GM10248 (cell line): ENCODE results near the gene STUB1.
A peak's percentile ranks its signal among the peaks of the same experiment; 100 is the strongest.
"Not testable (repeated sequence)": the region's sequence is repeated elsewhere in the genome, so short reads cannot be mapped to it uniquely, and the experiment has no call there.

Source experiments
- CTCF ChIA-PET: fragments of 300-600 bp; sonication (Branson Sonifier 250); formaldehyde crosslinking; extraction: SDS; loops from one replicate; lab custom pipeline; 2021; ENCODE audit warnings: antibody characterized with exemption; lab: Yijun Ruan, JAX
- POLR2A ChIA-PET: fragments of 350-650 bp; sonication (Branson Sonifier 250); formaldehyde crosslinking; extraction: SDS; loops from one replicate; lab custom pipeline; 2020; ENCODE audit warnings: antibody characterized with exemption; lab: Yijun Ruan, JAX
- DNase-seq: peaks from one replicate; pipeline ENCODE4 v3.0.0; 2012; ENCODE audit errors: extremely low spot score
- CTCF ChIP-seq: IDR thresholded peaks from 2 replicates; pipeline ENCODE4 v1.5.1; 2012; ENCODE audit warnings: mild to moderate bottlenecking, low read depth; ENCODE audit errors: extremely low read depth, missing control alignments, control extremely low read depth

The STUB1 gene

GRCh38 chr16:712740-713250 is 32.6 kb downstream of the STUB1 start:
- CTCF ChIA-PET: interaction anchor here (0.7 to 8.3 kb wide), 20 partner anchors 10 to 484 kb away, joined by 3 to 169 read pairs (median 4); partner anchors contain the start of genes ANTKMT, CCDC78, CHTF18 and CIAO3
- not testable (repeated sequence) for DNase-seq
- peak; percentile 28 for TF ChIP-seq CTCF

GRCh38 chr16:714079-714478 is 33.9 kb downstream of the STUB1 start:
- ChIA-PET POLR2A (no interaction called here), CTCF (interaction anchor here (1.4 to 8.3 kb wide), 5 partner anchors 9 to 70 kb away, joined by 3 to 169 read pairs (median 6); partner anchors contain the start of genes ANTKMT, CCDC78, CHTF18 and CIAO3)
- no peak for TF ChIP-seq CTCF
- no peak for DNase-seq

More at GRCh38 chr16:712740-713250, 32.6 kb downstream of the STUB1 start:
- POLR2A ChIA-PET: not testable (repeated sequence)

DNA sequence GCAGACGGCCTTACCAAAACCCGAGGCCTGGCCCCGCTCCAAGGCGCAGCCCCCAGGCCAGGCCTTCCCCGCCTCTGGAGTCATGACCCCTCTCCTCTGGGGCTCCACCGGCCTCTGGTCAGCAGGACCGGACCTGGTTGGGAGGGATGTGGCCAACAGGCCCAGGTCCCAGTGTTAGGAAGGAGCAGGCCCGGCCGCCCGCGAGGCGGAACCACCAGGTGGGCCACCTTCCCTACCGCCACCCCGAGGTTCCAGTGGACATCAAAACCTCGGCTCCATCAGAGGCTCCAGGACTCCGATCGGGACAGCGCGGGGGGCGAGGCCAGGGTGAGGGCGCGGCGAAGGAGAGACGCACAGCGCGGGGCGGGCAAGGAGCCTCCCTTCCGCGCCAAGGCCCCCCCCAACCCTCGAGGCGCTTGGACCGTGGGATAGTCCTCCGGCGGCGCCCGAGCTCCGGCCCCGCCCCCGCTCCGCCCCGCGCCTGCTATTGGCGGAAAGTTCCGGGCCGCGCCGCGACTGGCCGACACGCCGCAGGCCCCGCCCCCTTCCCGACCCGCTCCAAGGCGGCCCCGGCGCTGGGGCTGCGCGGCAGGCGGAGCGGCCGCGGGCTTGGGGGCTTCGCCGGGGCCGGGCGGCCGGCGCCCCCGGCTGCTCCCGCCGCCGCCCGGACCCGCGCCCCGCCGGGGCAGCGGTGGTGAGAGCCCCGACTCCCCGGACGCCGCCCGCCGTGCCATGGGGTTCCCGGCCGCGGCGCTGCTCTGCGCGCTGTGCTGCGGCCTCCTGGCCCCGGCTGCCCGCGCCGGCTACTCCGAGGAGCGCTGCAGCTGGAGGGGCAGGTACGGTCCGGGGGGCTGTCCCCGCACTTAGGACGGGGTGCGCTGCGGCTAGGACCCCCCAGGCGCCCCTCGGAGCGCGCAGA is 34.6 kb downstream of the STUB1 start, which contains the start of gene METRN:
TSS of gene METRN (plus strand) at position 561 of the 919 bp plus-strand sequence. CDS start at position 733, 172 bp downstream.
- ChIA-PET CTCF (interaction anchor here (1.0 to 8.3 kb wide), 10 partner anchors 11 to 388 kb away, joined by 3 to 169 read pairs (median 4); partner anchors contain the start of genes CCDC78, CHTF18, CIAO3 and HAGHL), POLR2A (interaction anchor here (1.8 kb wide), 1 partner anchor 74 kb away, joined by 5 read pairs; the partner anchor contains the start of genes CHTF18 and RPUSD1)
- DNase-seq: peak; percentile 92
- no peak for TF ChIP-seq CTCF

DNA sequence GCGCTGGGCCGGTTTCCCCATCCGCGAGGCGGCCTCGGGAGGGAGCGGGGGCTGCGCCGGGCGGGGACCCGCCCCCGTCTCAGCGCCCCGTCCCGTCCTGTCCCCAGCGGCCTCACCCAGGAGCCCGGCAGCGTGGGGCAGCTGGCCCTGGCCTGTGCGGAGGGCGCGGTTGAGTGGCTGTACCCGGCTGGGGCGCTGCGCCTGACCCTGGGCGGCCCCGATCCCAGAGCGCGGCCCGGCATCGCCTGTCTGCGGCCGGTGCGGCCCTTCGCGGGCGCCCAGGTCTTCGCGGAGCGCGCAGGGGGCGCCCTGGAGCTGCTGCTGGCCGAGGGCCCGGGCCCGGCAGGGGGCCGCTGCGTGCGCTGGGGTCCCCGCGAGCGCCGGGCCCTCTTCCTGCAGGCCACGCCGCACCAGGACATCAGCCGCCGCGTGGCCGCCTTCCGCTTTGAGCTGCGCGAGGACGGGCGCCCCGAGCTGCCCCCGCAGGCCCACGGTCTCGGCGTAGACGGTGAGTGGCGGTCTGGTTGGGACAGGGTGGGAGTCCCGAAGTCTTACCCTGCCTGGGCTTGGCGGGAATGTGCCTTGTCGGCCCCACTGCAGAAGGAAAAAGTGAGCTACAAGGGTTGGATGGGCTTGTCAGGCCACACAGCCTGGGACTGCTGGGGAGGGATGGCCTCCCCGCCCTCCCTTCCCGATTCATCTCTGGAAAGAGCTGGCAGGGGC is 35.4 kb downstream of the STUB1 start:
- no peak for DNase-seq
- ChIA-PET CTCF (interaction anchor here (0.7 to 8.3 kb wide), 11 partner anchors 9 to 388 kb away, joined by 3 to 169 read pairs (median 5); partner anchors contain the start of genes CCDC78, CHTF18, CIAO3 and HAGHL), POLR2A (interaction anchor here (1.8 kb wide), 1 partner anchor 73 kb away, joined by 5 read pairs; the partner anchor contains the start of genes CHTF18 and RPUSD1)
- TF ChIP-seq CTCF: peak; percentile 35

GRCh38 chr16:716200-716568 is 36.0 kb downstream of the STUB1 start:
- CTCF ChIA-PET: interaction anchor here (0.7 to 8.3 kb wide), 7 partner anchors 9 to 387 kb away, joined by 3 to 169 read pairs (median 5); partner anchors contain the start of genes CCDC78, CHTF18, HAGHL and RPUSD1
- POLR2A ChIA-PET: interaction anchor here (1.8 kb wide), 1 partner anchor 72 kb away, joined by 5 read pairs; the partner anchor contains the start of genes CHTF18 and RPUSD1
- no peak for TF ChIP-seq CTCF
- DNase-seq: no peak
